MV-4-11 (cell line): ENCODE data around the gene MTPN.

Source experiments
- DNase-seq: peaks from one replicate; lab custom pipeline; 2025; lab: John Stamatoyannopoulos, UW

MTPN gene

GRCh38 chr7:135884495-135885232 is 92.5 kb downstream of the MTPN start:
- no peak for DNase-seq

GRCh38 chr7:135879233-135879632 is 97.9 kb downstream of the MTPN start:
- no peak for DNase-seq

GRCh38 chr7:135878284-135878683 is 98.9 kb downstream of the MTPN start:
- DNase-seq: no peak

- peak; percentile 6 for DNase-seq
Observed at GRCh38 chr7:135877805-135878204, 99.4 kb downstream of the MTPN start.
